HEK293 (cell line): ENCODE measurements around the gene EIF2AK2.

ENCODE experiments used
- GFI1B ChIP-seq: fragments of 450-650 bp; formaldehyde crosslinking; IDR thresholded peaks from 2 replicates; pipeline ENCODE4 v1.5.1; 2016; ENCODE audit warnings: missing biosample characterization, missing genetic modification characterization
- GLIS1 ChIP-seq: fragments of 450-650 bp; formaldehyde crosslinking; IDR thresholded peaks from 2 replicates; pipeline ENCODE4 v1.5.1; 2016; ENCODE audit warnings: missing biosample characterization, missing genetic modification characterization
- KLF17 ChIP-seq: fragments of 450-650 bp; formaldehyde crosslinking; IDR thresholded peaks from 2 replicates; pipeline ENCODE4 v1.5.1; 2016; ENCODE audit warnings: missing biosample characterization, missing genetic modification characterization
- KLF7 ChIP-seq: fragments of 450-650 bp; formaldehyde crosslinking; IDR thresholded peaks from 2 replicates; pipeline ENCODE4 v1.5.1; 2016; ENCODE audit warnings: missing biosample characterization, missing genetic modification characterization, borderline replicate concordance
- KLF9 ChIP-seq: fragments of 450-650 bp; formaldehyde crosslinking; IDR thresholded peaks from 2 replicates; pipeline ENCODE4 v1.5.1; 2016; ENCODE audit warnings: missing biosample characterization, missing genetic modification characterization, low read depth
- PATZ1 ChIP-seq: fragments of 450-650 bp; formaldehyde crosslinking; IDR thresholded peaks from 2 replicates; pipeline ENCODE4 v1.5.1; 2016; ENCODE audit warnings: missing biosample characterization, missing genetic modification characterization
- PRDM1 ChIP-seq: fragments of 450-650 bp; formaldehyde crosslinking; IDR thresholded peaks from 2 replicates; pipeline ENCODE4; 2016; ENCODE audit warnings: missing biosample characterization, missing genetic modification characterization
- PRDM10 ChIP-seq: fragments of 450-650 bp; formaldehyde crosslinking; IDR thresholded peaks from 2 replicates; pipeline ENCODE4 v1.5.1; 2016; ENCODE audit warnings: missing biosample characterization, missing genetic modification characterization
- RBAK ChIP-seq: fragments of 450-650 bp; formaldehyde crosslinking; IDR thresholded peaks from 2 replicates; pipeline ENCODE4 v1.5.1; 2016; ENCODE audit warnings: missing biosample characterization, missing genetic modification characterization
- SP2 ChIP-seq: fragments of 450-650 bp; formaldehyde crosslinking; IDR thresholded peaks from 2 replicates; pipeline ENCODE4 v1.5.1; 2016; ENCODE audit warnings: missing biosample characterization, missing genetic modification characterization
- YY1 ChIP-seq: fragments of 450-650 bp; formaldehyde crosslinking; IDR thresholded peaks from 2 replicates; pipeline ENCODE4 v1.5.1; 2018; ENCODE audit warnings: missing biosample characterization, missing genetic modification characterization
- ZBTB26 ChIP-seq: fragments of 450-650 bp; formaldehyde crosslinking; optimal IDR thresholded peaks from 2 replicates; pipeline ENCODE3; 2016; ENCODE audit warnings: missing biosample characterization, mild to moderate bottlenecking, missing genetic modification characterization
- ZFP37 ChIP-seq: fragments of 450-650 bp; formaldehyde crosslinking; IDR thresholded peaks from 2 replicates; pipeline ENCODE4 v1.5.1; 2016; ENCODE audit warnings: missing biosample characterization, missing genetic modification characterization
- ZFP69B ChIP-seq: fragments of 450-650 bp; formaldehyde crosslinking; IDR thresholded peaks from 2 replicates; pipeline ENCODE4 v1.5.1; 2016; ENCODE audit warnings: missing biosample characterization, missing genetic modification characterization
- ZNF24 ChIP-seq: fragments of 450-650 bp; formaldehyde crosslinking; IDR thresholded peaks from 2 replicates; pipeline ENCODE4 v1.5.1; 2016; ENCODE audit warnings: missing biosample characterization, missing genetic modification characterization
- ZNF335 ChIP-seq: fragments of 450-650 bp; formaldehyde crosslinking; conservative IDR thresholded peaks from 2 replicates; pipeline ENCODE4 v1.5.1; 2016; ENCODE audit warnings: missing biosample characterization, missing genetic modification characterization
- ZNF341 ChIP-seq: fragments of 450-650 bp; formaldehyde crosslinking; IDR thresholded peaks from 2 replicates; pipeline ENCODE4; 2016; ENCODE audit warnings: low read depth, missing biosample characterization, missing genetic modification characterization
- ZNF362 ChIP-seq: fragments of 450-650 bp; formaldehyde crosslinking; IDR thresholded peaks from 2 replicates; pipeline ENCODE4 v1.5.1; 2016; ENCODE audit warnings: missing biosample characterization, missing genetic modification characterization
- ZNF394 ChIP-seq: fragments of 450-650 bp; formaldehyde crosslinking; IDR thresholded peaks from 2 replicates; pipeline ENCODE4 v1.5.1; 2016; ENCODE audit warnings: missing biosample characterization, missing genetic modification characterization, mild to moderate bottlenecking, moderate library complexity, borderline replicate concordance
- ZNF501 ChIP-seq: fragments of 450-650 bp; formaldehyde crosslinking; IDR thresholded peaks from 2 replicates; pipeline ENCODE4 v1.5.1; 2016; ENCODE audit warnings: missing biosample characterization, missing genetic modification characterization
- ZNF561 ChIP-seq: fragments of 450-650 bp; IDR thresholded peaks from 2 replicates; pipeline ENCODE4 v1.5.1; 2018; ENCODE audit warnings: missing biosample characterization, missing genetic modification characterization, borderline replicate concordance
- ZNF610 ChIP-seq: fragments of 450-650 bp; formaldehyde crosslinking; IDR thresholded peaks from 2 replicates; pipeline ENCODE4 v1.5.1; 2016; ENCODE audit warnings: missing biosample characterization, missing genetic modification characterization, borderline replicate concordance
- ZNF629 ChIP-seq: fragments of 450-650 bp; formaldehyde crosslinking; IDR thresholded peaks from 2 replicates; pipeline ENCODE4 v1.5.1; 2017; ENCODE audit warnings: missing biosample characterization, missing genetic modification characterization
- ZNF664 ChIP-seq: fragments of 450-650 bp; formaldehyde crosslinking; IDR thresholded peaks from 2 replicates; pipeline ENCODE4 v1.5.1; 2016; ENCODE audit warnings: missing biosample characterization, missing genetic modification characterization
- ZSCAN30 ChIP-seq: fragments of 450-650 bp; IDR thresholded peaks from 2 replicates; pipeline ENCODE4 v1.5.1; 2018; ENCODE audit warnings: missing biosample characterization, mild to moderate bottlenecking, missing genetic modification characterization, moderate library complexity
- TF ChIP-seq, protein P1 (sequence below): fragments of 450-650 bp; formaldehyde crosslinking; IDR thresholded peaks from 2 replicates; pipeline ENCODE4 v1.5.1; 2016; ENCODE audit warnings: missing biosample characterization, missing genetic modification characterization

Gene EIF2AK2

GRCh38 chr2:37083873-37084794 lies 72.6 kb downstream of the EIF2AK2 start, which contains the start of the genes GPATCH11 and HEATR5B (continued):
- peak; percentile 44; the same call in 1 of the 2 replicates for TF ChIP-seq ZNF561 (tag by site-specific recombination)
- TF ChIP-seq ZNF501: peak; percentile 73
- peak; percentile 68 for TF ChIP-seq ZNF335 (tag by site-specific recombination)
- TF ChIP-seq KLF7: peak; percentile 45; the same call in 1 of the 2 replicates
- TF ChIP-seq YY1: no peak
- peak; percentile 85 for TF ChIP-seq ZNF394 (tag by site-specific recombination)
- peak; percentile 35; the same call in 1 of the 2 replicates for TF ChIP-seq KLF9
- peak; percentile 74 for TF ChIP-seq PRDM10
- 0 out of 2 replicates have a peak, but pooled peaks have one; percentile 29 for TF ChIP-seq ZNF24
- TF ChIP-seq ZNF629 (tag by site-specific recombination): 0 out of 2 replicates have a peak, but pooled peaks have one; percentile 49
- no peak for TF ChIP-seq ZNF664 (tag by site-specific recombination)
- TF ChIP-seq PRDM1 (tag by site-specific recombination): no peak
- TF ChIP-seq PATZ1 (tag by site-specific recombination): peak; percentile 63
- peak; percentile 56; the same call in 1 of the 2 replicates for TF ChIP-seq ZFP37 (tag by site-specific recombination)
- TF ChIP-seq ZBTB26: peak; percentile 41
- TF ChIP-seq ZSCAN30 (tag by site-specific recombination): peak; percentile 43; the same call in 1 of the 2 replicates
- peak; percentile 57; the same call in 1 of the 2 replicates for TF ChIP-seq KLF17 (tag by site-specific recombination)
- TF ChIP-seq SP2 (tag by site-specific recombination): peak; percentile 79
- TF ChIP-seq ZNF362 (tag by site-specific recombination): 0 out of 2 replicates have a peak, but pooled peaks have one; percentile 47
- no peak for TF ChIP-seq ZNF610 (tag by site-specific recombination)
- TF ChIP-seq RBAK (tag by site-specific recombination): no peak
- no peak for TF ChIP-seq GFI1B (tag by site-specific recombination)
- peak; percentile 52; the same call in 1 of the 2 replicates for TF ChIP-seq ZNF341 (tag by site-specific recombination)
- TF ChIP-seq GLIS1 (tag by site-specific recombination): peak; percentile 80
- 0 out of 2 replicates have a peak, but pooled peaks have one; percentile 22 for TF ChIP-seq ZFP69B (tag by site-specific recombination)
- TF ChIP-seq, protein P1, sequence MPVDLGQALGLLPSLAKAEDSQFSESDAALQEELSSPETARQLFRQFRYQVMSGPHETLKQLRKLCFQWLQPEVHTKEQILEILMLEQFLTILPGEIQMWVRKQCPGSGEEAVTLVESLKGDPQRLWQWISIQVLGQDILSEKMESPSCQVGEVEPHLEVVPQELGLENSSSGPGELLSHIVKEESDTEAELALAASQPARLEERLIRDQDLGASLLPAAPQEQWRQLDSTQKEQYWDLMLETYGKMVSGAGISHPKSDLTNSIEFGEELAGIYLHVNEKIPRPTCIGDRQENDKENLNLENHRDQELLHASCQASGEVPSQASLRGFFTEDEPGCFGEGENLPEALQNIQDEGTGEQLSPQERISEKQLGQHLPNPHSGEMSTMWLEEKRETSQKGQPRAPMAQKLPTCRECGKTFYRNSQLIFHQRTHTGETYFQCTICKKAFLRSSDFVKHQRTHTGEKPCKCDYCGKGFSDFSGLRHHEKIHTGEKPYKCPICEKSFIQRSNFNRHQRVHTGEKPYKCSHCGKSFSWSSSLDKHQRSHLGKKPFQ (tag by site-specific recombination): no peak
- TF ChIP-seq, all 188 proteins: peak for 35
